Liver (tissue), 3 donors: Measurements from ENCODE around the gene CALHM3.

Experiments
- CTCF ChIP-seq: fragments of 150-350 bp; IDR thresholded peaks from 2 replicates; pipeline ENCODE4 v1.5.1; 2017; ENCODE audit warnings: improper control_type of control experiment, low read depth, low read length; ENCODE audit not compliant: missing input control
- EGR1 ChIP-seq, 2 donors: IDR thresholded peaks; 2 replicates each; pipeline ENCODE4 v1.6.1; 2016 to 2018; ENCODE audit warnings: antibody characterized with exemption in 2 of 2, low read depth in 2 of 2
- GABPA ChIP-seq, 2 donors: IDR thresholded peaks in 1 of 2; conservative IDR thresholded peaks in 1 of 2; 2 replicates each; pipeline ENCODE4 v1.6.1; 2016; ENCODE audit warnings: antibody characterized with exemption in 2 of 2, mild to moderate bottlenecking in 1 of 2, moderate library complexity in 1 of 2
- HNF4G ChIP-seq: IDR thresholded peaks from 2 replicates; pipeline ENCODE4 v1.6.1; 2016; ENCODE audit warnings: antibody characterized with exemption
- JUND ChIP-seq, 2 donors: IDR thresholded peaks; 2 replicates each; pipeline ENCODE4 v1.6.1; 2016; ENCODE audit warnings: antibody characterized with exemption in 2 of 2
- MAX ChIP-seq: IDR thresholded peaks from 2 replicates; pipeline ENCODE4 v1.6.1; 2016; ENCODE audit warnings: antibody characterized with exemption
- RAD21 ChIP-seq, 2 donors: IDR thresholded peaks; 2 replicates each; pipeline ENCODE4 v1.6.1; 2016; ENCODE audit warnings: antibody characterized with exemption in 2 of 2, mild to moderate bottlenecking in 2 of 2
- RXRA ChIP-seq, 2 donors: IDR thresholded peaks; 2 replicates each; pipeline ENCODE4 v1.6.1; 2017 to 2018; ENCODE audit warnings: antibody characterized with exemption in 2 of 2, mild to moderate bottlenecking in 1 of 2
- SP1 ChIP-seq: IDR thresholded peaks from 2 replicates; pipeline ENCODE4 v1.6.1; 2018; ENCODE audit warnings: antibody characterized with exemption, mild to moderate bottlenecking
- TAF1 ChIP-seq: conservative IDR thresholded peaks from 2 replicates; pipeline ENCODE4 v1.6.1; 2016; ENCODE audit warnings: antibody characterized with exemption, mild to moderate bottlenecking
- YY1 ChIP-seq: IDR thresholded peaks from 2 replicates; pipeline ENCODE4 v1.6.1; 2016; ENCODE audit warnings: antibody characterized with exemption, mild to moderate bottlenecking
- ZBTB33 ChIP-seq: IDR thresholded peaks from 2 replicates; pipeline ENCODE4 v1.6.1; 2016; ENCODE audit warnings: antibody characterized with exemption
- TF ChIP-seq, protein P1 (sequence below): IDR thresholded peaks from 2 replicates; pipeline ENCODE4 v1.6.1; 2016; ENCODE audit warnings: antibody characterized with exemption, mild to moderate bottlenecking
- TF ChIP-seq, protein P2 (sequence below): IDR thresholded peaks from 2 replicates; pipeline ENCODE4 v1.6.1; 2016; ENCODE audit warnings: antibody characterized with exemption
- donor health status: healthy.
- donor health status: healthy.

DNA sequence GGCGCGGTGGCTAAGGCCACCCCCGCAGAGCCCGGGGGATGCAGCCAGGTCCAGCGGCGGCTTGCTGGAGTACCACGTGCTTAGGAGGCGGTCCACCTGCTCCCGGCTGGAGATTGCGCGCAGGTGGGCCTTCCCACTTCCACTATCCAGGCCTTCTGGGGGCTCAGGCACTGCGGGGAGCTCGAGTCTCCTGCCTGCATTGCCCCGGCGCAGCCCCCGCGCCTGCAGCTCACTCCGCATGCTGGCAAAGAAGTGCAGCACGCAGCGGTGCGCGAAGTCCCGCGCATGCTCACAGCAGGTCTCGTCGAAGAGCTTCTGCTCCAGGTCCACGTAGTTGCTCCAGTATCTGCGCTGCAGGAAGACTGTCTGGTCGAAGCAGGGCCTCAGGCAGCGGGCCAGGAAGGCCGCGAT lies 5.8 kb downstream of the CALHM3 start:
- TF ChIP-seq CTCF (no peak), ZBTB33 (no peak), SP1 (no peak), EGR1 (IDR thresholded peaks at IDR 0.05; ENCODE audit: low read depth in 2 of 2) (no peak), YY1 (no peak), RXRA (IDR thresholded peaks at IDR 0.05) (no peak), JUND (IDR thresholded peaks at IDR 0.05) (no peak), HNF4G (no peak), TAF1 (no peak), GABPA (IDR thresholded peaks at IDR 0.05 in 1 of 2, conservative IDR thresholded peaks at IDR 0.05 in 1 of 2) (no peak), RAD21 (IDR thresholded peaks at IDR 0.05) (no peak), MAX (no peak)
- TF ChIP-seq, protein P1, sequence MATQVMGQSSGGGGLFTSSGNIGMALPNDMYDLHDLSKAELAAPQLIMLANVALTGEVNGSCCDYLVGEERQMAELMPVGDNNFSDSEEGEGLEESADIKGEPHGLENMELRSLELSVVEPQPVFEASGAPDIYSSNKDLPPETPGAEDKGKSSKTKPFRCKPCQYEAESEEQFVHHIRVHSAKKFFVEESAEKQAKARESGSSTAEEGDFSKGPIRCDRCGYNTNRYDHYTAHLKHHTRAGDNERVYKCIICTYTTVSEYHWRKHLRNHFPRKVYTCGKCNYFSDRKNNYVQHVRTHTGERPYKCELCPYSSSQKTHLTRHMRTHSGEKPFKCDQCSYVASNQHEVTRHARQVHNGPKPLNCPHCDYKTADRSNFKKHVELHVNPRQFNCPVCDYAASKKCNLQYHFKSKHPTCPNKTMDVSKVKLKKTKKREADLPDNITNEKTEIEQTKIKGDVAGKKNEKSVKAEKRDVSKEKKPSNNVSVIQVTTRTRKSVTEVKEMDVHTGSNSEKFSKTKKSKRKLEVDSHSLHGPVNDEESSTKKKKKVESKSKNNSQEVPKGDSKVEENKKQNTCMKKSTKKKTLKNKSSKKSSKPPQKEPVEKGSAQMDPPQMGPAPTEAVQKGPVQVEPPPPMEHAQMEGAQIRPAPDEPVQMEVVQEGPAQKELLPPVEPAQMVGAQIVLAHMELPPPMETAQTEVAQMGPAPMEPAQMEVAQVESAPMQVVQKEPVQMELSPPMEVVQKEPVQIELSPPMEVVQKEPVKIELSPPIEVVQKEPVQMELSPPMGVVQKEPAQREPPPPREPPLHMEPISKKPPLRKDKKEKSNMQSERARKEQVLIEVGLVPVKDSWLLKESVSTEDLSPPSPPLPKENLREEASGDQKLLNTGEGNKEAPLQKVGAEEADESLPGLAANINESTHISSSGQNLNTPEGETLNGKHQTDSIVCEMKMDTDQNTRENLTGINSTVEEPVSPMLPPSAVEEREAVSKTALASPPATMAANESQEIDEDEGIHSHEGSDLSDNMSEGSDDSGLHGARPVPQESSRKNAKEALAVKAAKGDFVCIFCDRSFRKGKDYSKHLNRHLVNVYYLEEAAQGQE: no peak
- TF ChIP-seq, protein P2, sequence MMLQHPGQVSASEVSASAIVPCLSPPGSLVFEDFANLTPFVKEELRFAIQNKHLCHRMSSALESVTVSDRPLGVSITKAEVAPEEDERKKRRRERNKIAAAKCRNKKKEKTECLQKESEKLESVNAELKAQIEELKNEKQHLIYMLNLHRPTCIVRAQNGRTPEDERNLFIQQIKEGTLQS: no peak
